ENCODE measurements around the gene TMEM234.

GRCh38 chr1:32220746-32221580 lies 1.2 kb downstream of the TMEM234 start:
- no peak for TF ChIP-seq CTCF (IDR thresholded peaks at IDR 0.05)
- TF ChIP-seq POLR2A (IDR thresholded peaks at IDR 0.05) = no peak

Measured in right lobe of liver (tissue), 4 donors.